ENCODE results near the gene SLC4A1. TPM values are rescaled to one million over a fixed set of nuclear protein-coding genes. Genes with fewer than 3 reads are reported as not detected.

SLC4A1 gene
- total RNA-seq, 1 donor from 2014 or later = 0.13 TPM

DNA sequence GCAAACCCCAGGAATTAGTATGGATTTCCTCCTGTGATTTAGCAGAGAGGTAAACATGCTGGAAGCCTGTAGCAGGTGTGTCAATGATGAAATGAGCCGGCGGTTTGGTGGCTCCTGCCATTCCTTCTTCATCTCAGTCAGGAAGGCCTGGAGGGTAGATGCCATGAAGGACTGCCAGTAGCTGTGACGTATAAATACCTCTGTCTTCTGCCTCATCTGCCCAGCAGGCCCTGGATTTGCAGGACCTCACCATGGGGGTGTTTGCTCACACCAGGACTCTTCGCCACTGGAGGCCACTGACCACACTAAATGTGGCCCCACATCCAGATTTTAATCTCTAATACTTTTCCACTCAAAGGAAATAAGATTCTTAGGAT is 16.1 kb upstream of the SLC4A1 start:
- ATAC-seq (ENCODE audit: low read depth) (no peak), DNase-seq (no peak)
- CTCF ChIA-PET = no interaction called here
- H3K9me3 Mint-ChIP-seq = no peaks in the 10 kb centered on the region
- no peak overlapping the region for H3K27ac Mint-ChIP-seq
- TF ChIP-seq, protein P1, sequence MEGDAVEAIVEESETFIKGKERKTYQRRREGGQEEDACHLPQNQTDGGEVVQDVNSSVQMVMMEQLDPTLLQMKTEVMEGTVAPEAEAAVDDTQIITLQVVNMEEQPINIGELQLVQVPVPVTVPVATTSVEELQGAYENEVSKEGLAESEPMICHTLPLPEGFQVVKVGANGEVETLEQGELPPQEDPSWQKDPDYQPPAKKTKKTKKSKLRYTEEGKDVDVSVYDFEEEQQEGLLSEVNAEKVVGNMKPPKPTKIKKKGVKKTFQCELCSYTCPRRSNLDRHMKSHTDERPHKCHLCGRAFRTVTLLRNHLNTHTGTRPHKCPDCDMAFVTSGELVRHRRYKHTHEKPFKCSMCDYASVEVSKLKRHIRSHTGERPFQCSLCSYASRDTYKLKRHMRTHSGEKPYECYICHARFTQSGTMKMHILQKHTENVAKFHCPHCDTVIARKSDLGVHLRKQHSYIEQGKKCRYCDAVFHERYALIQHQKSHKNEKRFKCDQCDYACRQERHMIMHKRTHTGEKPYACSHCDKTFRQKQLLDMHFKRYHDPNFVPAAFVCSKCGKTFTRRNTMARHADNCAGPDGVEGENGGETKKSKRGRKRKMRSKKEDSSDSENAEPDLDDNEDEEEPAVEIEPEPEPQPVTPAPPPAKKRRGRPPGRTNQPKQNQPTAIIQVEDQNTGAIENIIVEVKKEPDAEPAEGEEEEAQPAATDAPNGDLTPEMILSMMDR (IDR thresholded peaks at IDR 0.05) = no peak
- peaks cover 10% of the 10 kb centered on the region for H3K4me1 Mint-ChIP-seq
- H3K4me3 Mint-ChIP-seq = no peak overlapping the region
- intact Hi-C loops (cut with micrococcal nuclease) = no loop called here
- POLR2A ChIA-PET = no interaction called here
- peaks cover 16% of the 10 kb centered on the region for H3K27me3 Mint-ChIP-seq
- no peaks in the 10 kb centered on the region for H3K36me3 Mint-ChIP-seq (ENCODE audit: low read depth)

DNA sequence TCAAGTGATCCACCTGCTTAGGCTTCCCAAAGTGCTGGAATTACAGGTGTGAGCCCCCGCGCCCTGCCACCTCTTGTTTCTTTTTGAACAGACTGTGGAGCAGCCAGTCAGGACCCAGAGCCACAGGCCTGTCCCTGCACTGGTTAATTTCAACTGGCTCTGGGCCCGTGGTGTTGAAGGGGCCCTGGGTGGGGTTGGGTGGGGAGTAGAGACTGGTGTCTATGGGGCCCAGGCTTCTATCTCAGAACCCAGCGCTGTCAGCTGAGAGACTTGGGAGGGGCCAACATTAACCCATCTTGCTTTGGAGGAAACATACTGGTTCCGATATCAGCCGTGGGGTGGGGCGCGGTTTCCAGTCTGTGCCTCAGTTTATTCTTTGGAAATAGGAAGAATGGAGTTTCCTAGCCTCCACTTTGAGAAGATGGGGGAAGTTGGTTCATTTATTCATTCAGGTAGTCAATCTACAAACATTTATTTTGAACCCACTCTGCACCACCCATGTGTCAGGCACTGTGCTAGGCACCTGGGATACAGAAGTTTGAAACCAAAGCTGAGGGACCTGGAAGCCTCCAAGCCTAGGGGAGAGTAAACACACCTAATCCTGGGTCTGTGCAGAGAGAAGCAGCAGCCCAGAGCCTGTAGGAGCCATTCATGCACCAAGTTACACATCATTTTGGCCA is 15.5 kb upstream of the SLC4A1 start:
- no peak overlapping the region for H3K27ac Mint-ChIP-seq
- H3K4me1 Mint-ChIP-seq = peaks cover 10% of the 10 kb centered on the region
- H3K27me3 Mint-ChIP-seq = peaks cover 13% of the 10 kb centered on the region
- ChIA-PET POLR2A (no interaction called here), CTCF (no interaction called here)
- TF ChIP-seq, protein P1 (IDR thresholded peaks at IDR 0.05) = no peak
- ATAC-seq (ENCODE audit: low read depth) = no peak
- no peaks in the 10 kb centered on the region for H3K9me3 Mint-ChIP-seq
- DNase-seq = no peak
- intact Hi-C loops (cut with micrococcal nuclease) = no loop called here
- H3K36me3 Mint-ChIP-seq (ENCODE audit: low read depth) = no peaks in the 10 kb centered on the region
- H3K4me3 Mint-ChIP-seq = no peak overlapping the region

DNA sequence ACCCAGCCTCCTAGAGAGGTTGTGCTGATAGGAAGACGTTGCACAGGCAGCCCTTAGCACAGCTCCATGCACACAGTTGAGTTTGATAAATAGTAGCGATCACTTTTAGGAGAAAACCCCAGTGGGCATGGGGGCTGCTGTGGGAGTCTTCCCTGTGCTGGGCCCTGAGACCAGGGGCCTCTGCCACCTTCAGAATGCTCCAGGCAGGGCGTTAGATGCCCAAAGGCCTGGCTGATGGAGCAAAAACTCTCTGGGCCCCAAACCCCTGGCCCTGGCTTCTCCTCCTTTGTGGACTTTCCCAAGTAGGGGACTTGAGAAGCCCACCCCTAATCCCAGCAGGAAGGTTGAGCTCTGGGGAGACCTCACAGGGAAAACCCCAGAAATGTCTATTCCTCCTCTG is 14.3 kb upstream of the SLC4A1 start:
- intact Hi-C loops (cut with micrococcal nuclease) = no loop called here
- Mint-ChIP-seq H3K4me1 (peaks cover 10% of the 10 kb centered on the region), H3K4me3 (no peak overlapping the region), H3K27ac (no peak overlapping the region), H3K27me3 (peaks cover 6% of the 10 kb centered on the region), H3K9me3 (no peaks in the 10 kb centered on the region), H3K36me3 (ENCODE audit: low read depth) (no peaks in the 10 kb centered on the region)
- DNase-seq = no peak
- TF ChIP-seq, protein P1 (IDR thresholded peaks at IDR 0.05) = no peak
- ChIA-PET POLR2A (interaction anchor here (0.7 kb wide), 1 partner anchor 1235 kb away, joined by 5 read pairs; no protein-coding TSS in a partner anchor), CTCF (no interaction called here)
- ATAC-seq (ENCODE audit: low read depth) = no peak

DNA sequence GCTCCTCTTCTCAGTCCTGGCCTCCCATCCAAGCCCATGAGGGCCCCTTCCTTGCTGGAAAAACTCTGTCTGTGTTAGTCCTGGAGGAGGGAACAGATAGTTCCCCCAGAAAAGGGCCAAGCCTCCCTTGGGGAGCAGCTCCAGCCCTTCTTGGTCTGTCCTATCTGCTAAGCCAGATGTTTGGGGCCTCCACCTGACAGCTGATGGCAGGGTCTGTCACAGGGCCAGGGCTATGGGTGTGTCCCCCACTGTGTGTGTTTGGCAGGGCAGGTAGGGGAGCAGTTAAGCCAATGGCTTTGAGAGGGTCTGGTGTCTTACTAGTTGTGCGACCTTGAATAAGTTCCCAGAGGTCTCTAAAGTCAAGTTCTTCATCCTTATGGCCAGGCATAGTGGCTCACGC is 13.6 kb upstream of the SLC4A1 start:
- Mint-ChIP-seq H3K36me3 (ENCODE audit: low read depth) (no peaks in the 10 kb centered on the region), H3K4me1 (peaks cover 10% of the 10 kb centered on the region), H3K27ac (no peak overlapping the region), H3K9me3 (no peaks in the 10 kb centered on the region), H3K4me3 (no peak overlapping the region), H3K27me3 (peaks cover 6% of the 10 kb centered on the region)
- ChIA-PET CTCF (no interaction called here), POLR2A (interaction anchor here (0.7 kb wide), 1 partner anchor 1235 kb away, joined by 5 read pairs; no protein-coding TSS in a partner anchor)
- ATAC-seq (ENCODE audit: low read depth) (no peak), DNase-seq (no peak)
- intact Hi-C loops (cut with micrococcal nuclease) = no loop called here
- TF ChIP-seq, protein P1 (IDR thresholded peaks at IDR 0.05) = no peak

DNA sequence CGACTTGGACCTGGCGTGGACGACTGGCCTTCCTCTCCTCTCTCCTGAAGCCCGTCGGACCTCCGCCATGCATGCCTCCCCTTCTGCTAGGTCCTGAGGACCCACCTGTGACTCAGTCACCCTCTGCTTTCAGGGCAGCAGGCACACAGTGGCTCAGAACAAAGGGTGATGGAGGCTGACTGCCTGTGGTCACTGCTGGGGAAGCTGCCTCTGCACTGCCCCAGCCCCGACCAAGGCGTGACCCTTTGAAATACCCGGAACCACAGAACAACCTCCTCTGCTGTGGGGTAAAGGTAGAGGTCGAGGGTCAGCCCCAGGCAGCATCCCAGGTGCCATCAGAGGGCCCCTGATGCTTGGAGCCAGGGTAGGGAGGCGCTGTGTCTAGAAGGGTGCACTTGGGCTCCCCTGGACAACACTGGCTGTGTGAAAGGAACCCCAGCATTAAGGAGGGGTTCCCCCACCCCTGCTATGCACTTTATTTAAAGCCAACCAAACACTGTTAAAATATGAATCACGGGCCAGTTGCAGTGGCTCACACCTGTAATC is 12.5 kb upstream of the SLC4A1 start:
- Mint-ChIP-seq H3K4me3 (no peak overlapping the region), H3K27ac (no peak overlapping the region), H3K36me3 (ENCODE audit: low read depth) (no peaks in the 10 kb centered on the region), H3K9me3 (no peaks in the 10 kb centered on the region), H3K4me1 (peaks cover 10% of the 10 kb centered on the region), H3K27me3 (peaks cover 6% of the 10 kb centered on the region)
- ChIA-PET POLR2A (no interaction called here), CTCF (no interaction called here)
- no peak for DNase-seq
- intact Hi-C loops (cut with micrococcal nuclease) = no loop called here
- ATAC-seq (ENCODE audit: low read depth) = no peak
- TF ChIP-seq, protein P1 (IDR thresholded peaks at IDR 0.05) = no peak

Measured in activated B cell treated with CpG ODN at 0.5 μM for 24 hours (primary cell).